SK-N-SH treated with all-trans-retinoic acid at 6 μM for 48 hours (cell line): Measurements from ENCODE around the gene GATA6.

Experiments used
- ATAC-seq: fragments of 200-7000 bp; cut with Tn5 transposase; 3 replicates; pipeline ENCODE4 v1.9.1; 2020; ENCODE audit warnings: mild to moderate bottlenecking, moderate library complexity
- ARNTL ChIP-seq: fragments of 450-650 bp; formaldehyde crosslinking; IDR thresholded peaks from 2 replicates; pipeline ENCODE4 v1.5.0; 2020; ENCODE audit warnings: low read depth, mild to moderate bottlenecking, moderate library complexity, borderline replicate concordance
- BACH2 ChIP-seq: fragments of 250-450 bp; sonication (Bioruptor Pico); IDR thresholded peaks from 2 replicates; pipeline ENCODE4 v1.9.0; 2021; ENCODE audit warnings: mild to moderate bottlenecking, borderline replicate concordance
- CSDC2 ChIP-seq: fragments of 250-450 bp; sonication (Bioruptor Pico); IDR thresholded peaks from 2 replicates; pipeline ENCODE4 v1.5.0; 2020; ENCODE audit warnings: mild to moderate bottlenecking, moderate library complexity
- GLIS3 ChIP-seq: fragments of 250-450 bp; sonication (Bioruptor Pico); IDR thresholded peaks from 2 replicates; pipeline ENCODE4 v1.5.0; 2020; ENCODE audit warnings: mild to moderate bottlenecking, moderate library complexity
- ISL1 ChIP-seq: fragments of 250-450 bp; sonication (Bioruptor Pico); IDR thresholded peaks from 2 replicates; pipeline ENCODE4 v2.1.2; 2022; ENCODE audit warnings: mild to moderate bottlenecking, moderate library complexity
- RARB ChIP-seq: fragments of 250-450 bp; sonication (Bioruptor Pico); IDR thresholded peaks from 2 replicates; pipeline ENCODE4 v1.8.0; 2021; ENCODE audit warnings: mild to moderate bottlenecking, moderate library complexity
- SNAI2 ChIP-seq: fragments of 250-450 bp; sonication (Bioruptor Pico); IDR thresholded peaks from 2 replicates; pipeline ENCODE4 v1.5.0; 2020; ENCODE audit warnings: mild to moderate bottlenecking, moderate library complexity
- TOX ChIP-seq: fragments of 250-450 bp; sonication (Bioruptor Pico); IDR thresholded peaks from 2 replicates; pipeline ENCODE4 v1.8.0; 2021; ENCODE audit warnings: mild to moderate bottlenecking, moderate library complexity, borderline replicate concordance
- ZC3H10 ChIP-seq: fragments of 250-450 bp; sonication (Bioruptor Pico); IDR thresholded peaks from 2 replicates; pipeline ENCODE4 v1.5.1; 2021; ENCODE audit warnings: mild to moderate bottlenecking, moderate library complexity
- ZFP3 ChIP-seq: fragments of 250-450 bp; sonication (Bioruptor Pico); IDR thresholded peaks from 2 replicates; pipeline ENCODE4 v1.5.0; 2020; ENCODE audit warnings: mild to moderate bottlenecking, moderate library complexity
- ZFP30 ChIP-seq: fragments of 450-650 bp; formaldehyde crosslinking; IDR thresholded peaks from 2 replicates; pipeline ENCODE4 v1.5.0; 2022; ENCODE audit warnings: mild to moderate bottlenecking, moderate library complexity
- ZNF565 ChIP-seq: fragments of 450-650 bp; formaldehyde crosslinking; conservative IDR thresholded peaks from 2 replicates; pipeline ENCODE4 v1.5.0; 2020; ENCODE audit warnings: low read depth, mild to moderate bottlenecking, moderate library complexity
- ZNF8 ChIP-seq: fragments of 450-650 bp; formaldehyde crosslinking; IDR thresholded peaks from 2 replicates; pipeline ENCODE4 v1.5.0; 2020; ENCODE audit warnings: mild to moderate bottlenecking, moderate library complexity
- TF ChIP-seq, protein P1 (sequence below): fragments of 250-450 bp; sonication (Bioruptor Pico); IDR thresholded peaks from 2 replicates; pipeline ENCODE4 v1.8.0; 2021; ENCODE audit warnings: low read depth, mild to moderate bottlenecking, moderate library complexity, borderline replicate concordance
- TF ChIP-seq, protein P2 (sequence below): fragments of 250-450 bp; sonication (Bioruptor Pico); IDR thresholded peaks from 2 replicates; pipeline ENCODE4 v1.8.0; 2020; ENCODE audit warnings: mild to moderate bottlenecking, moderate library complexity, borderline replicate concordance
- TF ChIP-seq, protein P3 (sequence below): fragments of 250-450 bp; sonication (Bioruptor Pico); IDR thresholded peaks from 2 replicates; pipeline ENCODE4 v1.5.0; 2020; ENCODE audit warnings: mild to moderate bottlenecking, moderate library complexity
- TF ChIP-seq, protein P4 (sequence below): fragments of 250-450 bp; sonication (Bioruptor Pico); IDR thresholded peaks from 2 replicates; pipeline ENCODE4 v1.5.1; 2021; ENCODE audit warnings: mild to moderate bottlenecking, moderate library complexity
- TF ChIP-seq, protein P5 (sequence below): fragments of 250-450 bp; sonication (Bioruptor Pico); IDR thresholded peaks from 2 replicates; pipeline ENCODE4 v1.5.1; 2020; ENCODE audit warnings: low read depth, mild to moderate bottlenecking, moderate library complexity

Gene GATA6

DNA sequence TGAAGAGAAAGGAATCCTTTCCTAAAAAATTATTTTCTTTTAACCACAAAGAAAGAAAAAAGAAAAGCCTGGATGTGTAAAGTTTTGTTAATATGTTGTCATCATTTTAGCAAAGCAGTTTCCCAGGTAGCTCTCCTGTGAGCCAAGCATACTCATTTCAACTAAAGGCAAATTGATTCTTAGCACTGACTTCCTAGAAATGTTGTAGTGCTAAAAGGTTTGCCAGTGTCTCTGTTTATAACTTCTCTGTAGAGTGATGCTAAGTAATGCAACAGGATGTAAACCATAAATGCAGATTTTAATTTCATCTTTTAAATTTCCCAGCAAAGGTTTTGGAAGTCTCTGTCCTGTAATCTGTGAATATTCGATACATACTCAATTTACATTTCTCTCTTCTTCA lies 10.2 kb downstream of the GATA6 start:
- no peak for TF ChIP-seq CSDC2
- TF ChIP-seq, protein P1, sequence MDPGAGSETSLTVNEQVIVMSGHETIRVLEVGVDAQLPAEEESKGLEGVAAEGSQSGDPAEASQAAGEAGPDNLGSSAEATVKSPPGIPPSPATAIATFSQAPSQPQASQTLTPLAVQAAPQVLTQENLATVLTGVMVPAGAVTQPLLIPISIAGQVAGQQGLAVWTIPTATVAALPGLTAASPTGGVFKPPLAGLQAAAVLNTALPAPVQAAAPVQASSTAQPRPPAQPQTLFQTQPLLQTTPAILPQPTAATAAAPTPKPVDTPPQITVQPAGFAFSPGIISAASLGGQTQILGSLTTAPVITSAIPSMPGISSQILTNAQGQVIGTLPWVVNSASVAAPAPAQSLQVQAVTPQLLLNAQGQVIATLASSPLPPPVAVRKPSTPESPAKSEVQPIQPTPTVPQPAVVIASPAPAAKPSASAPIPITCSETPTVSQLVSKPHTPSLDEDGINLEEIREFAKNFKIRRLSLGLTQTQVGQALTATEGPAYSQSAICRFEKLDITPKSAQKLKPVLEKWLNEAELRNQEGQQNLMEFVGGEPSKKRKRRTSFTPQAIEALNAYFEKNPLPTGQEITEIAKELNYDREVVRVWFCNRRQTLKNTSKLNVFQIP, result no peak
- TF ChIP-seq TOX (CRISPR knock-in tag), result no peak
- TF ChIP-seq BACH2 (CRISPR knock-in tag), result no peak
- TF ChIP-seq RARB (CRISPR knock-in tag), result no peak
- TF ChIP-seq ZNF8 (CRISPR knock-in tag), result no peak
- TF ChIP-seq GLIS3 (CRISPR knock-in tag), result no peak
- TF ChIP-seq ZNF565, result no peak
- TF ChIP-seq, protein P2, sequence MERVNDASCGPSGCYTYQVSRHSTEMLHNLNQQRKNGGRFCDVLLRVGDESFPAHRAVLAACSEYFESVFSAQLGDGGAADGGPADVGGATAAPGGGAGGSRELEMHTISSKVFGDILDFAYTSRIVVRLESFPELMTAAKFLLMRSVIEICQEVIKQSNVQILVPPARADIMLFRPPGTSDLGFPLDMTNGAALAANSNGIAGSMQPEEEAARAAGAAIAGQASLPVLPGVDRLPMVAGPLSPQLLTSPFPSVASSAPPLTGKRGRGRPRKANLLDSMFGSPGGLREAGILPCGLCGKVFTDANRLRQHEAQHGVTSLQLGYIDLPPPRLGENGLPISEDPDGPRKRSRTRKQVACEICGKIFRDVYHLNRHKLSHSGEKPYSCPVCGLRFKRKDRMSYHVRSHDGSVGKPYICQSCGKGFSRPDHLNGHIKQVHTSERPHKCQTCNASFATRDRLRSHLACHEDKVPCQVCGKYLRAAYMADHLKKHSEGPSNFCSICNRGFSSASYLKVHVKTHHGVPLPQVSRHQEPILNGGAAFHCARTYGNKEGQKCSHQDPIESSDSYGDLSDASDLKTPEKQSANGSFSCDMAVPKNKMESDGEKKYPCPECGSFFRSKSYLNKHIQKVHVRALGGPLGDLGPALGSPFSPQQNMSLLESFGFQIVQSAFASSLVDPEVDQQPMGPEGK (CRISPR knock-in tag), result no peak
- no peak for TF ChIP-seq ZFP3 (CRISPR knock-in tag)
- no peak for TF ChIP-seq SNAI2 (CRISPR knock-in tag)
- no peak for TF ChIP-seq ZFP30 (CRISPR knock-in tag)
- TF ChIP-seq, protein P3, sequence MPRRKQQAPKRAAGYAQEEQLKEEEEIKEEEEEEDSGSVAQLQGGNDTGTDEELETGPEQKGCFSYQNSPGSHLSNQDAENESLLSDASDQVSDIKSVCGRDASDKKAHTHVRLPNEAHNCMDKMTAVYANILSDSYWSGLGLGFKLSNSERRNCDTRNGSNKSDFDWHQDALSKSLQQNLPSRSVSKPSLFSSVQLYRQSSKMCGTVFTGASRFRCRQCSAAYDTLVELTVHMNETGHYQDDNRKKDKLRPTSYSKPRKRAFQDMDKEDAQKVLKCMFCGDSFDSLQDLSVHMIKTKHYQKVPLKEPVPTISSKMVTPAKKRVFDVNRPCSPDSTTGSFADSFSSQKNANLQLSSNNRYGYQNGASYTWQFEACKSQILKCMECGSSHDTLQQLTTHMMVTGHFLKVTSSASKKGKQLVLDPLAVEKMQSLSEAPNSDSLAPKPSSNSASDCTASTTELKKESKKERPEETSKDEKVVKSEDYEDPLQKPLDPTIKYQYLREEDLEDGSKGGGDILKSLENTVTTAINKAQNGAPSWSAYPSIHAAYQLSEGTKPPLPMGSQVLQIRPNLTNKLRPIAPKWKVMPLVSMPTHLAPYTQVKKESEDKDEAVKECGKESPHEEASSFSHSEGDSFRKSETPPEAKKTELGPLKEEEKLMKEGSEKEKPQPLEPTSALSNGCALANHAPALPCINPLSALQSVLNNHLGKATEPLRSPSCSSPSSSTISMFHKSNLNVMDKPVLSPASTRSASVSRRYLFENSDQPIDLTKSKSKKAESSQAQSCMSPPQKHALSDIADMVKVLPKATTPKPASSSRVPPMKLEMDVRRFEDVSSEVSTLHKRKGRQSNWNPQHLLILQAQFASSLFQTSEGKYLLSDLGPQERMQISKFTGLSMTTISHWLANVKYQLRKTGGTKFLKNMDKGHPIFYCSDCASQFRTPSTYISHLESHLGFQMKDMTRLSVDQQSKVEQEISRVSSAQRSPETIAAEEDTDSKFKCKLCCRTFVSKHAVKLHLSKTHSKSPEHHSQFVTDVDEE, result no peak
- TF ChIP-seq, protein P4, sequence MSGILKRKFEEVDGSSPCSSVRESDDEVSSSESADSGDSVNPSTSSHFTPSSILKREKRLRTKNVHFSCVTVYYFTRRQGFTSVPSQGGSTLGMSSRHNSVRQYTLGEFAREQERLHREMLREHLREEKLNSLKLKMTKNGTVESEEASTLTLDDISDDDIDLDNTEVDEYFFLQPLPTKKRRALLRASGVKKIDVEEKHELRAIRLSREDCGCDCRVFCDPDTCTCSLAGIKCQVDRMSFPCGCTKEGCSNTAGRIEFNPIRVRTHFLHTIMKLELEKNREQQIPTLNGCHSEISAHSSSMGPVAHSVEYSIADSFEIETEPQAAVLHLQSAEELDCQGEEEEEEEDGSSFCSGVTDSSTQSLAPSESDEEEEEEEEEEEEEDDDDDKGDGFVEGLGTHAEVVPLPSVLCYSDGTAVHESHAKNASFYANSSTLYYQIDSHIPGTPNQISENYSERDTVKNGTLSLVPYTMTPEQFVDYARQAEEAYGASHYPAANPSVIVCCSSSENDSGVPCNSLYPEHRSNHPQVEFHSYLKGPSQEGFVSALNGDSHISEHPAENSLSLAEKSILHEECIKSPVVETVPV (CRISPR knock-in tag), result no peak
- TF ChIP-seq ZC3H10 (CRISPR knock-in tag), result no peak
- TF ChIP-seq, all 23 proteins: peak for 0
- ATAC-seq, result no peak

DNA sequence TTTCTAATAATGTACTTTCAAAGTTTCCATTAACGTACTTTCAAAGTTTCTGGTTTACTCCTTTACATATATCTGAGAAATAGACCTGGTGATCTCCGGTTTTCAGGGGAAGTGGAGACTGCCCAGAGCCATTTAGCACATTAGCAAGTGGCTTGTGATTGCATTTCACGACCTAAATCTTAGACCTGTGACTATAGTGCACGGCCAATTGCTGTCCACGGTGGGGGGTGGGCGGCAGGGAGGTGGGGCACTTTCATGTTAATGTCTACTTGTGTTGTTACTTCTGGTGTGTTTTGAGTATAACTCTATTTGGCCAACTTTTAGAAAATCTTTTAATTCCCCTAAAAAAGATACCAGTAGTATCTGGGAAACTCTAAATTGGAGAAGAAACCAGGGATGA lies 11.3 kb downstream of the GATA6 start:
- ATAC-seq, result no peak

More for the DNA sequence above, 11.3 kb downstream of the GATA6 start:
- TF ChIP-seq, protein P4 (CRISPR knock-in tag), result no peak
- no peak for TF ChIP-seq SNAI2 (CRISPR knock-in tag)
- no peak for TF ChIP-seq TOX (CRISPR knock-in tag)
- TF ChIP-seq ISL1 (CRISPR knock-in tag), result no peak
- no peak for TF ChIP-seq GLIS3 (CRISPR knock-in tag)
- TF ChIP-seq, protein P5, sequence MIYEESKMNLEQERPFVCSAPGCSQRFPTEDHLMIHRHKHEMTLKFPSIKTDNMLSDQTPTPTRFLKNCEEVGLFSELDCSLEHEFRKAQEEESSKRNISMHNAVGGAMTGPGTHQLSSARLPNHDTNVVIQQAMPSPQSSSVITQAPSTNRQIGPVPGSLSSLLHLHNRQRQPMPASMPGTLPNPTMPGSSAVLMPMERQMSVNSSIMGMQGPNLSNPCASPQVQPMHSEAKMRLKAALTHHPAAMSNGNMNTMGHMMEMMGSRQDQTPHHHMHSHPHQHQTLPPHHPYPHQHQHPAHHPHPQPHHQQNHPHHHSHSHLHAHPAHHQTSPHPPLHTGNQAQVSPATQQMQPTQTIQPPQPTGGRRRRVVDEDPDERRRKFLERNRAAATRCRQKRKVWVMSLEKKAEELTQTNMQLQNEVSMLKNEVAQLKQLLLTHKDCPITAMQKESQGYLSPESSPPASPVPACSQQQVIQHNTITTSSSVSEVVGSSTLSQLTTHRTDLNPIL (CRISPR knock-in tag), result no peak
- no peak for TF ChIP-seq ZC3H10 (CRISPR knock-in tag)
- TF ChIP-seq BACH2 (CRISPR knock-in tag), result no peak
- no peak for TF ChIP-seq ARNTL (CRISPR knock-in tag)
